HL-60 (cell line): Measurements from ENCODE around the gene MPPE1.

Experiments used
- DNase-seq, 2 experiments: peaks; one replicate each; pipeline ENCODE4 v3.0.0-alpha.2; 2010 to 2020; ENCODE audit warnings: low read depth in 1 of 2, low spot score in 1 of 2
- H3K27ac ChIP-seq: fragments of 250-450 bp; sonication (Bioruptor Pico); replicated peaks from 2 replicates; pipeline ENCODE4 v1.5.1; 2020; ENCODE audit warnings: mild to moderate bottlenecking, moderate library complexity
- H3K27me3 ChIP-seq: fragments of 250-450 bp; sonication (Bioruptor Pico); 2 replicates; pipeline ENCODE4 v1.5.1; 2021; ENCODE audit warnings: mild to moderate bottlenecking, moderate library complexity; ENCODE audit not compliant: insufficient read depth, poor library complexity, severe bottlenecking
- H3K4me3 ChIP-seq: replicated peaks from 2 replicates; pipeline ENCODE4 v1.5.1; 2011; ENCODE audit warnings: mild to moderate bottlenecking, control low read depth, low read length; ENCODE audit not compliant: insufficient read depth
- GABPA ChIP-seq: IDR thresholded peaks from 2 replicates; pipeline ENCODE4 v1.6.1; 2012; ENCODE audit warnings: low read depth
- POLR2AphosphoS5 ChIP-seq: IDR thresholded peaks from 2 replicates; pipeline ENCODE4 v1.6.1; 2012; ENCODE audit warnings: low read depth
- SPI1 ChIP-seq: IDR thresholded peaks from 2 replicates; pipeline ENCODE4 v1.6.1; 2012; ENCODE audit warnings: low read depth, mild to moderate bottlenecking, borderline replicate concordance
- TF ChIP-seq, protein P1 (sequence below): IDR thresholded peaks from 2 replicates; pipeline ENCODE4 v1.6.1; 2012; ENCODE audit warnings: low read depth; ENCODE audit not compliant: insufficient replicate concordance
- TF ChIP-seq, protein P2 (sequence below): IDR thresholded peaks from one replicate; pipeline ENCODE4 v1.5.1; 2011; ENCODE audit warnings: low read length, control low read depth, inconsistent platforms; ENCODE audit not compliant: insufficient read depth

The MPPE1 gene

DNA sequence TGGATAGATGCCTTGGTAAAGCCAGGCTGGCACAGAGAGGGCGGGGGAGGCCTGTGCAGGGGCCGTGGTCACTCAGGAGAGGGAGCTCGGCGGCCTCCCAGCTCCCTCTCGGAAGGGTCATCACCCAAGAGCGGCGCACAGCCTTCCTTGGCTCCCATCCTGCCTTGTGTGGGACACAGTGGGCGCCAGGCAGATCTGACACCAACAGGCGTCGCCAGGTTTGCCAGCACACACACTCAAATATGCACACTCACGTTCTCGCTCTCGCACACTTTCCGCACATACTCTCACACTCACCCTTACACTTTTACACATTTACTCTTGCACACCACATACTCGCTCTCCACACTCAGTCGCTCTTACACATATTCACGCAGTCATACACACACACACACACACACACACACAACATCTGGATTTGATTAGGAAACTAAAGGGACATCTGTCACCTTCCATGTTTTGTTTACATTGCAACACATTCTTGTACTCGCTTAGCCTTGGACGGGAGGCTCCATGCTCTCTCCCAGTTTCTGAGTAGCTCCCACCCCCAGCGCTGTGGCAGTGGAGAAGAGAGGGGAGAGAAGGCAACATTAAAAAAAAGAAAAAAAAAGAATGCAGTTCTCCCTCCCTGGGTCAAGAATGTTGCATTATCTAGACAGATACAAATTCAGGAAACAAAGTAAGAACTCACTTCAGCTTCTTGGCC is 46.4 kb downstream of the MPPE1 start:
- no peak for DNase-seq
- Histone ChIP-seq H3K27me3 (no peaks in the 10 kb centered on the region), H3K4me3 (no peak overlapping the region), H3K27ac (no peak overlapping the region)
- TF ChIP-seq GABPA (no peak), POLR2AphosphoS5 (no peak), SPI1 (no peak)
- TF ChIP-seq, protein P1, sequence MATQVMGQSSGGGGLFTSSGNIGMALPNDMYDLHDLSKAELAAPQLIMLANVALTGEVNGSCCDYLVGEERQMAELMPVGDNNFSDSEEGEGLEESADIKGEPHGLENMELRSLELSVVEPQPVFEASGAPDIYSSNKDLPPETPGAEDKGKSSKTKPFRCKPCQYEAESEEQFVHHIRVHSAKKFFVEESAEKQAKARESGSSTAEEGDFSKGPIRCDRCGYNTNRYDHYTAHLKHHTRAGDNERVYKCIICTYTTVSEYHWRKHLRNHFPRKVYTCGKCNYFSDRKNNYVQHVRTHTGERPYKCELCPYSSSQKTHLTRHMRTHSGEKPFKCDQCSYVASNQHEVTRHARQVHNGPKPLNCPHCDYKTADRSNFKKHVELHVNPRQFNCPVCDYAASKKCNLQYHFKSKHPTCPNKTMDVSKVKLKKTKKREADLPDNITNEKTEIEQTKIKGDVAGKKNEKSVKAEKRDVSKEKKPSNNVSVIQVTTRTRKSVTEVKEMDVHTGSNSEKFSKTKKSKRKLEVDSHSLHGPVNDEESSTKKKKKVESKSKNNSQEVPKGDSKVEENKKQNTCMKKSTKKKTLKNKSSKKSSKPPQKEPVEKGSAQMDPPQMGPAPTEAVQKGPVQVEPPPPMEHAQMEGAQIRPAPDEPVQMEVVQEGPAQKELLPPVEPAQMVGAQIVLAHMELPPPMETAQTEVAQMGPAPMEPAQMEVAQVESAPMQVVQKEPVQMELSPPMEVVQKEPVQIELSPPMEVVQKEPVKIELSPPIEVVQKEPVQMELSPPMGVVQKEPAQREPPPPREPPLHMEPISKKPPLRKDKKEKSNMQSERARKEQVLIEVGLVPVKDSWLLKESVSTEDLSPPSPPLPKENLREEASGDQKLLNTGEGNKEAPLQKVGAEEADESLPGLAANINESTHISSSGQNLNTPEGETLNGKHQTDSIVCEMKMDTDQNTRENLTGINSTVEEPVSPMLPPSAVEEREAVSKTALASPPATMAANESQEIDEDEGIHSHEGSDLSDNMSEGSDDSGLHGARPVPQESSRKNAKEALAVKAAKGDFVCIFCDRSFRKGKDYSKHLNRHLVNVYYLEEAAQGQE: no peak
- TF ChIP-seq, protein P2, sequence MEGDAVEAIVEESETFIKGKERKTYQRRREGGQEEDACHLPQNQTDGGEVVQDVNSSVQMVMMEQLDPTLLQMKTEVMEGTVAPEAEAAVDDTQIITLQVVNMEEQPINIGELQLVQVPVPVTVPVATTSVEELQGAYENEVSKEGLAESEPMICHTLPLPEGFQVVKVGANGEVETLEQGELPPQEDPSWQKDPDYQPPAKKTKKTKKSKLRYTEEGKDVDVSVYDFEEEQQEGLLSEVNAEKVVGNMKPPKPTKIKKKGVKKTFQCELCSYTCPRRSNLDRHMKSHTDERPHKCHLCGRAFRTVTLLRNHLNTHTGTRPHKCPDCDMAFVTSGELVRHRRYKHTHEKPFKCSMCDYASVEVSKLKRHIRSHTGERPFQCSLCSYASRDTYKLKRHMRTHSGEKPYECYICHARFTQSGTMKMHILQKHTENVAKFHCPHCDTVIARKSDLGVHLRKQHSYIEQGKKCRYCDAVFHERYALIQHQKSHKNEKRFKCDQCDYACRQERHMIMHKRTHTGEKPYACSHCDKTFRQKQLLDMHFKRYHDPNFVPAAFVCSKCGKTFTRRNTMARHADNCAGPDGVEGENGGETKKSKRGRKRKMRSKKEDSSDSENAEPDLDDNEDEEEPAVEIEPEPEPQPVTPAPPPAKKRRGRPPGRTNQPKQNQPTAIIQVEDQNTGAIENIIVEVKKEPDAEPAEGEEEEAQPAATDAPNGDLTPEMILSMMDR: no peak

DNA sequence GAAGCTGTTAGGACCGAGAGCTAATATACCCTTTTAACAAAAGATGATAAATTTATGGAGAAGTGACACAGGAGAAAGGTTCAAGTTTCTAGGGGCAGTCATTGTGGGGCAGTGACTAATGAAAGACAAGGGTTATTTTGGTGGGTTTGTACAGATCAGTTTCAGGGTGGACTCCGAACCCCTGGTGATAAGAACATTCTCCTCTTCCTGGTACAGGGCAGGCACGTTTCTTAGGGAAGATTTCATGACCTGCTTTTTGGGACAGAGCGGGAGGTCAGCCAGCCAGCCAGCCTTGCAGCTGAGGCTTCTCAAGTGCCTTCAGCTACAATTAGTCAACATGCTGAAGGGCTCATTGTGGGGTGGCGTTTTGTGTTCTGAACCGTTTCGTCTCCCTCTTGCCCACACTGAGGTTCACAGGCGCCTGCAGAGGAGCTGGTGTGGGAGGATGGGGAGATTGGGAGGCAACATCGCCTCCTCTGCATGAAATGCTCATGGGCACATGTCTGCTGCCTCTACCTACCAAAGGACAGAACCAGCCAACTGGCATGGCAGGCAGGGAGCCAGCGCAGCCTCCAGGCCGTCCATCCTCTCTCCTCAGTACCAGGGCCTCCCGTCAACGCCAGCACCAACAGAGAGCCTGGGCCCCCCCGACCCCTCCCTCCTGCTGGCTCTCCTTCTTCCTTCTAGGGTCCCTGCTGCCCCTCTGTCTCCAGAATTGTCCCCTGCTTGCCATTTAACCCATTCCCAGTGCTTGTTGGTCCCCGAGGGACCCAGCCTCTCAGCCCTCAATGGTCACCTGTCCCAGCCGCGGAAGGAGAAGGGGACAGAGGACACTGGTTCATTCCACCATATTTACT is 47.3 kb downstream of the MPPE1 start:
- no peak for DNase-seq
- TF ChIP-seq SPI1: no peak
- TF ChIP-seq, protein P1: no peak
- TF ChIP-seq GABPA: no peak
- TF ChIP-seq POLR2AphosphoS5: no peak
- TF ChIP-seq, protein P2: no peak
- Histone ChIP-seq H3K27ac (no peak overlapping the region), H3K4me3 (no peak overlapping the region), H3K27me3 (no peaks in the 10 kb centered on the region)

DNA sequence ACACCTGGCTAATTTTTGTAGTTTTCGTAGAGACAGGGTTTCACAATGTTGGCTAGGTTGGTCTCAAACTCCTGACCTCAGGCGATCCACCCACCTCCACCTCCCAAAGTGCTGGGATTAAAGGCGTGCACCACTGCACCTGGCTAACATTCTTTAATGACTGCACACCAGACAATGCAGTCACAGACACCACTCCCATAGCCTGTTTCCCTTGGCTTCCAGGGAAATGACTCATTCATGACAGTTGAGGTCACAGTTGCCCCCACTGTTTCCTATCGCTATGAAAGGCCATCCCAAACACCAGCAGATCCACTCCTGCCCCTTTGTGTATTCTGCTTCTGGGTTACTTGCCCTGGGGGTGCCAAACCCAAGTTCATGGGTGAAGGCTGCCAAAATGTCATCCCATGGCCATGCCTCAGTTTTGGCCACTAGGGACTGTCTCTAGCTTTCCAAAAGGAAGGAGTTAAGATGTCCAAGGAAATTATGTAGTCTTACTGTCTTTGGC is 48.2 kb downstream of the MPPE1 start:
- Histone ChIP-seq H3K4me3 (no peak overlapping the region), H3K27me3 (no peaks in the 10 kb centered on the region), H3K27ac (no peak overlapping the region)
- TF ChIP-seq SPI1 (no peak), GABPA (no peak), POLR2AphosphoS5 (no peak)
- TF ChIP-seq, protein P2: no peak
- TF ChIP-seq, protein P1: no peak
- DNase-seq: no peak
